Tibial artery (tissue), 4 donors: ENCODE data around the gene UBL4B.
A peak's percentile ranks its signal among the peaks of the same experiment; 100 is the strongest.

ENCODE experiments used
- DNase-seq, 2 donors: peaks; one replicate each; pipeline ENCODE4 v3.0.0-alpha.2; 2019
- H3K27ac ChIP-seq, 2 donors: fragments of 200-600 bp; sonication (generic) in 1 of 2; 1 replicate in 1 of 2; 2 replicates in 1 of 2; pipeline ENCODE4 v1.5.1; 2018 to 2019; ENCODE audit warnings: mild to moderate bottlenecking in 1 of 2
- H3K27me3 ChIP-seq, 2 donors: fragments of 200-600 bp; sonication (generic) in 1 of 2; one replicate each; pipeline versions ENCODE4 v1.5.1 to v1.6.0; 2016 to 2019
- H3K36me3 ChIP-seq, 3 donors: fragments of 200-600 bp; sonication (generic) in 2 of 3; one replicate each; pipeline ENCODE4 v1.5.1; 2016 to 2019; ENCODE audit warnings: mild to moderate bottlenecking in 2 of 3
- H3K4me1 ChIP-seq, 4 donors: fragments of 200-600 bp; sonication (generic) in 2 of 4; 1 replicate in 3 of 4; 2 replicates in 1 of 4; pipeline ENCODE4 v1.5.1; 2016 to 2019
- H3K4me3 ChIP-seq, 2 donors: fragments of 200-600 bp; sonication (generic) in 1 of 2; 1 replicate in 1 of 2; 2 replicates in 1 of 2; pipeline ENCODE4 v1.5.1; 2018 to 2019; ENCODE audit warnings: mild to moderate bottlenecking in 2 of 2
- H3K9me3 ChIP-seq, 3 donors: fragments of 200-600 bp; sonication (generic) in 1 of 3; one replicate each; pipeline ENCODE4 v1.5.1; 2016 to 2019
- CTCF ChIP-seq, 2 experiments: fragments of 200-600 bp in 1 of 2; fragments of 450-650 bp in 1 of 2; IDR thresholded peaks; one replicate each; pipeline ENCODE4 v1.5.1; 2017 to 2019; ENCODE audit warnings: antibody characterized with exemption in 2 of 2, mild to moderate bottlenecking in 1 of 2, moderate library complexity in 1 of 2
- intact Hi-C: fragments of 100-400 bp; cut with DNase I; formaldehyde crosslinking; loops from one replicate; pipeline ENCODE4 v1.15.0; 2023; ENCODE audit warnings: low total_unique reads

Gene UBL4B

DNA sequence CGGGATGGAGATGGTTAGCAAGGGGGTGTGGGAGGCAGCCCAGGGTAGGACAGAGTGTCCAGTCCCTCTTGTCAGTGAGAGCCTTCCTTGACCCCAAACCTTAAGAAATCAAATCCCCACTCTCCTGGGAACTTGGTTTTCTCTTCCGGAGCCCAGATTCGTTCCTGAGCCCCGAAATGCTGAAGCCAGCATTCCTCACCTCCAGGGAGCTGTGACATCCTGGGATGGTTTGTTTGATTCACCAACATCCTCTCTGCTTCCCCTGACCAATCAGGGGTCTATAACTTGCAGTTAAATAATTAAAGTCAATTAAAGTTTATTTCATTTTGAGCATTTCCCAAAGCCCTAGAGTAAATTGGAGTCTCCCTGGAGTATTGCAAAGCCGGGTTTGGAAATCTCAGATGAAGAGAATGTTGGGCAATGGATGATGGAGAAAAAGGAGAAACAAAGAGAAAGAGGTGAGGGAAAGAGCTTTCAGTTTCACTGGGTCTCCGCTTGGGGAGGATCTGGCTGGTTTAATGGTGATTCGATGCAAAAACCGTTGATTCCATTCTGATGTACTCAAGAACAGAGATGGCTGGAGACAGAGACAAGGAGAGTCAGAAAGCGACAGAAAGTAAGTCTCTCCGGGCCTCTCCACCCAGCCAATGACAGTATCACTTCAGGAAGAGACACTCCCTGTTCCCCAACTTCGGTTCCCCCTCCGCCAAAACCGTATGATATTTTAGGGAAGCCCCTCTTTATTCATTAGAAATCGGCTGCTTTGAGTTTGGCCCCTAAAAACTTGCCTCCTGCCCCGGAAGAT is 29.0 kb upstream of the UBL4B start:
- H3K4me1 ChIP-seq = peaks cover 0 to 12% (median 5%) of the 10 kb centered on the region in 4 donors
- H3K4me3 ChIP-seq = peak overlapping the region; percentile 64 to 84
- no peaks in the 10 kb centered on the region for H3K36me3 ChIP-seq
- DNase-seq = no peak
- H3K27me3 ChIP-seq = no peaks in the 10 kb centered on the region
- peak overlapping the region; percentile 81 to 82 for H3K27ac ChIP-seq
- H3K9me3 ChIP-seq = no peaks in the 10 kb centered on the region
- intact Hi-C loops = no loop called here
- no peak for TF ChIP-seq CTCF (IDR thresholded peaks at IDR 0.05)

- Histone ChIP-seq H3K36me3 (no peaks in the 10 kb centered on the region), H3K9me3 (no peaks in the 10 kb centered on the region), H3K4me1 (peaks cover 0 to 12% (median 5%) of the 10 kb centered on the region in 4 donors), H3K27ac (peak overlapping the region; percentile 81 to 82), H3K27me3 (peaks cover 0 to 2% of the 10 kb centered on the region in 2 donors), H3K4me3 (peak overlapping the region; percentile 64 to 84)
- no peak for TF ChIP-seq CTCF (IDR thresholded peaks at IDR 0.05)
- no peak for DNase-seq
- intact Hi-C loops = no loop called here
Measured at GRCh38 chr1:110083866-110084226, 28.4 kb upstream of the UBL4B start.

GRCh38 chr1:110084227-110085078 is 27.8 kb upstream of the UBL4B start:
- H3K4me1 ChIP-seq = peaks cover 0 to 12% (median 5%) of the 10 kb centered on the region in 4 donors
- H3K27ac ChIP-seq = peak overlapping the region; percentile 81 to 82
- peak; percentile 34 to 77 for DNase-seq
- no peaks in the 10 kb centered on the region for H3K9me3 ChIP-seq
- H3K4me3 ChIP-seq = peak overlapping the region; percentile 64 to 84
- H3K27me3 ChIP-seq = peaks cover 0 to 2% of the 10 kb centered on the region in 2 donors
- no peak for TF ChIP-seq CTCF (IDR thresholded peaks at IDR 0.05)
- no peaks in the 10 kb centered on the region for H3K36me3 ChIP-seq
- intact Hi-C loops = no loop called here

DNA sequence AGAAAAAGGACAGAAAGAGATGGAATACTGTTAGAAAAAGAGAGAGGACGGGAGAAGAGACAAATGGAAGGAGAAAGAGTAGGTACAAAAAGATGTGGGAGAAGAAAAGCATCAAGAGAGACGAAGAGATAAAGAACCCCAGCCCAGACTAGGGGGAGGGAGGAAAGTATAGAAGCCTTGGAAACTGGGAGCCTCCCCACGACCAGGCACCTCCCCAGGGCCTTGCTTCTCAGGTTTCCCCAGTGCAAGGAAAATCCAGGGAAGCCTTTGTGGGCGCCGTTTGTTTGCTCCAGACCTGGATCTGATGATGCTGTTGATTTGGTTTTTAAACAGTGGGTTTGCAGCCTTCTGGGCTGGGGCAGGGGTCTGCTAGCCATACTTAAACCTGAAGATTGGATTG is 26.6 kb upstream of the UBL4B start:
- intact Hi-C loops = no loop called here
- Histone ChIP-seq H3K27me3 (peaks cover 0 to 2% of the 10 kb centered on the region in 2 donors), H3K9me3 (no peaks in the 10 kb centered on the region), H3K4me3 (no peak overlapping the region), H3K4me1 (peaks cover 0 to 12% (median 5%) of the 10 kb centered on the region in 4 donors), H3K27ac (peak overlapping the region in 1 of 2 donors; percentile 81), H3K36me3 (no peaks in the 10 kb centered on the region)
- DNase-seq = no peak
- TF ChIP-seq CTCF (IDR thresholded peaks at IDR 0.05) = no peak

DNA sequence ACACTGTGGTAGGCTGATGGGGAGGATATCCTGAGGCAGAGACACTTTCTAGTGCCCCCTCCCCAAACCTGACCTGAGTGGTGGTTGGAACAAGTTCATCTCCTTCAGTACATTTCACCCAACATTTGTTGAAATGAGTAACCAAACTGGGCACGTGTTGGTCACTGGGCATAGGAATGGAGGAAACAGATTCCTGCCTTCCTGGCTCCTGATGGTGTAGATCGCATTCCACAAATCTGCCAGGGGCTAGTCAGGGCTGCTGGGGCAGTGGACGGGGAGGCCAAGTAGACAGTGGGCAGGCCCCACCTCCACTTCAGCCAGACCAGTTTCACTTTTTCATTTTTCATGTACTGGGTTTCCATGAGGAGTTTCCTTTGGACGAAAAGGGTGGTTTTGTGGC is 25.3 kb upstream of the UBL4B start:
- peaks cover 0 to 2% of the 10 kb centered on the region in 2 donors for H3K27me3 ChIP-seq
- intact Hi-C loops = no loop called here

More for the DNA sequence above, 25.3 kb upstream of the UBL4B start:
- H3K4me3 ChIP-seq = no peak overlapping the region
- TF ChIP-seq CTCF (IDR thresholded peaks at IDR 0.05) = no peak
- no peaks in the 10 kb centered on the region for H3K9me3 ChIP-seq
- H3K27ac ChIP-seq = no peak overlapping the region
- peaks cover 0 to 12% (median 5%) of the 10 kb centered on the region in 4 donors for H3K4me1 ChIP-seq
- H3K36me3 ChIP-seq = no peaks in the 10 kb centered on the region
- DNase-seq = no peak
